Transverse colon (tissue), 4 donors: ENCODE measurements around the gene LRRC45.

Experiments
- CTCF ChIP-seq, 5 experiments: fragments of 200-600 bp in 3 of 5; fragments of 450-650 bp in 2 of 5; sonication (generic) in 3 of 5; IDR thresholded peaks; 1 replicate in 2 of 5; 2 replicates in 3 of 5; pipeline ENCODE4 v1.5.1; 2016 to 2017; ENCODE audit warnings: antibody characterized with exemption in 5 of 5, inconsistent platforms in 3 of 5, mild to moderate bottlenecking in 2 of 5, moderate library complexity in 1 of 5
- EP300 ChIP-seq: sonication (generic); formaldehyde crosslinking; IDR thresholded peaks from one replicate; pipeline ENCODE4 v1.6.1; 2017; ENCODE audit warnings: antibody characterized with exemption, low read depth
- POLR2A ChIP-seq: fragments of 450-650 bp; IDR thresholded peaks from one replicate; pipeline ENCODE4 v1.6.1; 2016; ENCODE audit warnings: antibody characterized with exemption, mild to moderate bottlenecking, moderate library complexity
- POLR2AphosphoS5 ChIP-seq, 3 donors: sonication (generic); formaldehyde crosslinking; IDR thresholded peaks; one replicate each; pipeline ENCODE4 v1.6.1; 2016; ENCODE audit warnings: antibody characterized with exemption in 3 of 3

GRCh38 chr17:82016875-82017459 is 6.1 kb upstream of the LRRC45 start:
- TF ChIP-seq CTCF (IDR thresholded peaks at IDR 0.05) (no peak), POLR2A (no peak), POLR2AphosphoS5 (IDR thresholded peaks at IDR 0.05) (no peak), EP300 (no peak)
